WTC11 (cell line): ENCODE results near the gene RPS6KA5. TPM values are rescaled to one million over a fixed set of nuclear protein-coding genes. Genes with fewer than 3 reads are reported as not detected.

Experiments
- CBFB ChIP-seq: sonication (generic); formaldehyde crosslinking; IDR thresholded peaks from 2 replicates; pipeline ENCODE4 v1.8.1; 2022; ENCODE audit warnings: mild to moderate bottlenecking, low read depth, missing genetic modification reagents
- ESRRA ChIP-seq: sonication (generic); formaldehyde crosslinking; IDR thresholded peaks from 2 replicates; pipeline ENCODE4 v1.8.1; 2022; ENCODE audit warnings: mild to moderate bottlenecking, missing genetic modification reagents, borderline replicate concordance
- FOXK1 ChIP-seq: sonication (generic); formaldehyde crosslinking; IDR thresholded peaks from 2 replicates; pipeline ENCODE4 v1.8.0; 2022; ENCODE audit warnings: mild to moderate bottlenecking, moderate library complexity, missing genetic modification reagents
- FOXP1 ChIP-seq: sonication (generic); formaldehyde crosslinking; IDR thresholded peaks from 2 replicates; pipeline ENCODE4 v1.8.0; 2022; ENCODE audit warnings: missing genetic modification reagents, mild to moderate bottlenecking, moderate library complexity, borderline replicate concordance
- GABPB1 ChIP-seq: sonication (generic); formaldehyde crosslinking; IDR thresholded peaks from 2 replicates; pipeline ENCODE4 v1.8.1; 2023; ENCODE audit warnings: mild to moderate bottlenecking, missing genetic modification reagents
- NR2C2 ChIP-seq: sonication (generic); formaldehyde crosslinking; IDR thresholded peaks from 2 replicates; pipeline ENCODE4 v1.8.0; 2022; ENCODE audit warnings: mild to moderate bottlenecking, missing genetic modification reagents
- SMAD3 ChIP-seq: sonication (generic); formaldehyde crosslinking; IDR thresholded peaks from 2 replicates; pipeline ENCODE4 v1.8.0; 2022; ENCODE audit warnings: missing genetic modification reagents, mild to moderate bottlenecking, borderline replicate concordance
- SMAD4 ChIP-seq: sonication (generic); formaldehyde crosslinking; IDR thresholded peaks from 2 replicates; pipeline ENCODE4 v1.8.0; 2022; ENCODE audit warnings: mild to moderate bottlenecking, missing genetic modification reagents
- SP1 ChIP-seq: sonication (generic); formaldehyde crosslinking; conservative IDR thresholded peaks from 2 replicates; pipeline ENCODE4 v1.8.1; 2022; ENCODE audit warnings: missing genetic modification reagents
- TCF7 ChIP-seq: sonication (generic); formaldehyde crosslinking; IDR thresholded peaks from 2 replicates; pipeline ENCODE4 v1.8.0; 2022; ENCODE audit warnings: mild to moderate bottlenecking, low read depth, missing genetic modification reagents, moderate library complexity
- TEAD4 ChIP-seq: sonication (generic); formaldehyde crosslinking; IDR thresholded peaks from 2 replicates; pipeline ENCODE4 v1.8.0; 2022; ENCODE audit warnings: mild to moderate bottlenecking, missing genetic modification reagents
- ZBTB21 ChIP-seq: sonication (generic); formaldehyde crosslinking; IDR thresholded peaks from 2 replicates; pipeline ENCODE4 v1.8.1; 2023; ENCODE audit warnings: mild to moderate bottlenecking, missing genetic modification reagents, borderline replicate concordance
- ZNF121 ChIP-seq: sonication (generic); formaldehyde crosslinking; IDR thresholded peaks from 2 replicates; pipeline ENCODE4 v1.8.0; 2023; ENCODE audit warnings: missing genetic modification reagents
- ZNF232 ChIP-seq: sonication (generic); formaldehyde crosslinking; IDR thresholded peaks from 2 replicates; pipeline ENCODE4 v1.8.0; 2022; ENCODE audit warnings: mild to moderate bottlenecking, missing genetic modification reagents
- ZNF317 ChIP-seq: sonication (generic); formaldehyde crosslinking; IDR thresholded peaks from 2 replicates; pipeline ENCODE4 v1.8.1; 2023; ENCODE audit warnings: low read depth, mild to moderate bottlenecking, moderate library complexity, missing genetic modification reagents, borderline replicate concordance
- ZNF416 ChIP-seq: fragments of 250-450 bp; sonication (Bioruptor Pico); IDR thresholded peaks from 2 replicates; pipeline ENCODE4 v1.9.0; 2021; ENCODE audit warnings: mild to moderate bottlenecking, inconsistent platforms
- total RNA-seq: library from RNA; stranded (reverse); gene quantifications from 3 replicates; pipeline ENCODE4 v1.2.3, GENCODE V29; 2021
- TF ChIP-seq, protein P1 (sequence below): sonication (generic); formaldehyde crosslinking; IDR thresholded peaks from 2 replicates; pipeline ENCODE4 v1.8.1; 2022; ENCODE audit warnings: mild to moderate bottlenecking, missing genetic modification reagents, moderate library complexity, borderline replicate concordance
- TF ChIP-seq, protein P2 (sequence below): fragments of 200-600 bp; IDR thresholded peaks from 2 replicates; pipeline ENCODE4 v1.8.0; 2022; ENCODE audit warnings: antibody characterized with exemption
- TF ChIP-seq, protein P3 (sequence below): sonication (generic); formaldehyde crosslinking; IDR thresholded peaks from 2 replicates; pipeline ENCODE4 v1.8.0; 2022; ENCODE audit warnings: mild to moderate bottlenecking, missing genetic modification reagents
- TF ChIP-seq, protein P4 (sequence below): sonication (generic); formaldehyde crosslinking; IDR thresholded peaks from 2 replicates; pipeline ENCODE4 v1.8.1; 2023; ENCODE audit warnings: mild to moderate bottlenecking, moderate library complexity, missing genetic modification reagents
- TF ChIP-seq, protein P5 (sequence below): sonication (generic); formaldehyde crosslinking; IDR thresholded peaks from 2 replicates; pipeline ENCODE4 v1.8.1; 2022; ENCODE audit warnings: low read depth, missing genetic modification reagents, borderline replicate concordance
- TF ChIP-seq, protein P6 (sequence below): fragments of 250-450 bp; sonication (Bioruptor Pico); IDR thresholded peaks from 2 replicates; pipeline ENCODE4 v1.9.0; 2021; ENCODE audit warnings: mild to moderate bottlenecking, borderline replicate concordance
- TF ChIP-seq, protein P7 (sequence below): sonication (generic); formaldehyde crosslinking; IDR thresholded peaks from 2 replicates; pipeline ENCODE4 v1.8.1; 2023; ENCODE audit warnings: mild to moderate bottlenecking, missing genetic modification reagents, moderate library complexity

RPS6KA5 gene
- total RNA-seq, 1 experiment from 2014 or later, result 5.2 TPM

DNA sequence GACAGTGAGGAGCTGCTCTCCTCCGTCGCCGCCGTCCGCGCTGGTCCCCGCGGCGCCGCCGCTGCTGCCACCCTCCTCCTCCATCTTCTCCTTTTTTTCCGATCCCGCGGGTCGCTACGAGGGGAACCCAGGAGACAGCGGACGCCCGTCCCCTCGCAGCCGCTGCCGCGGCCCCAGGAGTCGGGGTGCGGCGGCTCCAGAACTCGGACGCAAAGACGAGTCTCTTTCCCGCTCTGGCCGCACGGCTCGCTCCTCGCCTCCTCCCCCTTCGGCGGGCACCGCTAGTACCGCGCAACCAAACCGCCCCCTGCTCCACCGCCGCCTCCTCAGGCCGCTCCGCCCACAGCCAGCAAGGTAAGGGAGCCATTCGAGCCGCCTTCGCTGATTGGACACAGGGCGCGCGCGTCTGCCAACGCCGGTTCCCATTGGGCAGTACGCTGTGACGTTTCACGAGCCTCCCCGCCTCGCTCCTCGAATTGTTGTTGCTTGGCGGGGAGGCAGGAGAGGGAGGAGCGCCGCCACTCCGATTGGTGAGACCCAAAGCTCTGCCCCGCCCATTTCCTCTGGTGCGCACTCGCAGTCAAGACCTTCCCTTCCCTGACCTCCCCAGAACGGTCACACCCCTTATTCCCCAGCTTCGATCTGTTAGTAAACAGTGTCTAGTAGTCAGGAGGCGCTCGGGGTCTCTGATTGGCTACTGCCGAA lies at the start of gene RPS6KA5 (continued):
- TF ChIP-seq FOXK1 (CRISPR knock-in tag), result peak; percentile 99
- no peak for TF ChIP-seq CBFB (CRISPR knock-in tag)
- no peak for TF ChIP-seq NR2C2
- TF ChIP-seq ZNF121 (CRISPR knock-in tag), result no peak
- TF ChIP-seq, protein P1, sequence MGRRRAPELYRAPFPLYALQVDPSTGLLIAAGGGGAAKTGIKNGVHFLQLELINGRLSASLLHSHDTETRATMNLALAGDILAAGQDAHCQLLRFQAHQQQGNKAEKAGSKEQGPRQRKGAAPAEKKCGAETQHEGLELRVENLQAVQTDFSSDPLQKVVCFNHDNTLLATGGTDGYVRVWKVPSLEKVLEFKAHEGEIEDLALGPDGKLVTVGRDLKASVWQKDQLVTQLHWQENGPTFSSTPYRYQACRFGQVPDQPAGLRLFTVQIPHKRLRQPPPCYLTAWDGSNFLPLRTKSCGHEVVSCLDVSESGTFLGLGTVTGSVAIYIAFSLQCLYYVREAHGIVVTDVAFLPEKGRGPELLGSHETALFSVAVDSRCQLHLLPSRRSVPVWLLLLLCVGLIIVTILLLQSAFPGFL (CRISPR knock-in tag), result no peak
- TF ChIP-seq SMAD3 (CRISPR knock-in tag), result no peak
- no peak for TF ChIP-seq TEAD4 (CRISPR knock-in tag)
- TF ChIP-seq, protein P2, sequence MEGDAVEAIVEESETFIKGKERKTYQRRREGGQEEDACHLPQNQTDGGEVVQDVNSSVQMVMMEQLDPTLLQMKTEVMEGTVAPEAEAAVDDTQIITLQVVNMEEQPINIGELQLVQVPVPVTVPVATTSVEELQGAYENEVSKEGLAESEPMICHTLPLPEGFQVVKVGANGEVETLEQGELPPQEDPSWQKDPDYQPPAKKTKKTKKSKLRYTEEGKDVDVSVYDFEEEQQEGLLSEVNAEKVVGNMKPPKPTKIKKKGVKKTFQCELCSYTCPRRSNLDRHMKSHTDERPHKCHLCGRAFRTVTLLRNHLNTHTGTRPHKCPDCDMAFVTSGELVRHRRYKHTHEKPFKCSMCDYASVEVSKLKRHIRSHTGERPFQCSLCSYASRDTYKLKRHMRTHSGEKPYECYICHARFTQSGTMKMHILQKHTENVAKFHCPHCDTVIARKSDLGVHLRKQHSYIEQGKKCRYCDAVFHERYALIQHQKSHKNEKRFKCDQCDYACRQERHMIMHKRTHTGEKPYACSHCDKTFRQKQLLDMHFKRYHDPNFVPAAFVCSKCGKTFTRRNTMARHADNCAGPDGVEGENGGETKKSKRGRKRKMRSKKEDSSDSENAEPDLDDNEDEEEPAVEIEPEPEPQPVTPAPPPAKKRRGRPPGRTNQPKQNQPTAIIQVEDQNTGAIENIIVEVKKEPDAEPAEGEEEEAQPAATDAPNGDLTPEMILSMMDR, result no peak
- TF ChIP-seq, protein P3, sequence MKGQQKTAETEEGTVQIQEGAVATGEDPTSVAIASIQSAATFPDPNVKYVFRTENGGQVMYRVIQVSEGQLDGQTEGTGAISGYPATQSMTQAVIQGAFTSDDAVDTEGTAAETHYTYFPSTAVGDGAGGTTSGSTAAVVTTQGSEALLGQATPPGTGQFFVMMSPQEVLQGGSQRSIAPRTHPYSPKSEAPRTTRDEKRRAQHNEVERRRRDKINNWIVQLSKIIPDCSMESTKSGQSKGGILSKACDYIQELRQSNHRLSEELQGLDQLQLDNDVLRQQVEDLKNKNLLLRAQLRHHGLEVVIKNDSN (CRISPR knock-in tag), result no peak
- no peak for TF ChIP-seq ZNF317 (CRISPR knock-in tag)
- TF ChIP-seq GABPB1 (CRISPR knock-in tag), result no peak
- TF ChIP-seq, protein P4, sequence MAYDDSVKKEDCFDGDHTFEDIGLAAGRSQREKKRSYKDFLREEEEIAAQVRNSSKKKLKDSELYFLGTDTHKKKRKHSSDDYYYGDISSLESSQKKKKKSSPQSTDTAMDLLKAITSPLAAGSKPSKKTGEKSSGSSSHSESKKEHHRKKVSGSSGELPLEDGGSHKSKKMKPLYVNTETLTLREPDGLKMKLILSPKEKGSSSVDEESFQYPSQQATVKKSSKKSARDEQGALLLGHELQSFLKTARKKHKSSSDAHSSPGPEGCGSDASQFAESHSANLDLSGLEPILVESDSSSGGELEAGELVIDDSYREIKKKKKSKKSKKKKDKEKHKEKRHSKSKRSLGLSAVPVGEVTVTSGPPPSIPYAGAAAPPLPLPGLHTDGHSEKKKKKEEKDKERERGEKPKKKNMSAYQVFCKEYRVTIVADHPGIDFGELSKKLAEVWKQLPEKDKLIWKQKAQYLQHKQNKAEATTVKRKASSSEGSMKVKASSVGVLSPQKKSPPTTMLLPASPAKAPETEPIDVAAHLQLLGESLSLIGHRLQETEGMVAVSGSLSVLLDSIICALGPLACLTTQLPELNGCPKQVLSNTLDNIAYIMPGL (CRISPR knock-in tag), result no peak
- TF ChIP-seq, protein P5, sequence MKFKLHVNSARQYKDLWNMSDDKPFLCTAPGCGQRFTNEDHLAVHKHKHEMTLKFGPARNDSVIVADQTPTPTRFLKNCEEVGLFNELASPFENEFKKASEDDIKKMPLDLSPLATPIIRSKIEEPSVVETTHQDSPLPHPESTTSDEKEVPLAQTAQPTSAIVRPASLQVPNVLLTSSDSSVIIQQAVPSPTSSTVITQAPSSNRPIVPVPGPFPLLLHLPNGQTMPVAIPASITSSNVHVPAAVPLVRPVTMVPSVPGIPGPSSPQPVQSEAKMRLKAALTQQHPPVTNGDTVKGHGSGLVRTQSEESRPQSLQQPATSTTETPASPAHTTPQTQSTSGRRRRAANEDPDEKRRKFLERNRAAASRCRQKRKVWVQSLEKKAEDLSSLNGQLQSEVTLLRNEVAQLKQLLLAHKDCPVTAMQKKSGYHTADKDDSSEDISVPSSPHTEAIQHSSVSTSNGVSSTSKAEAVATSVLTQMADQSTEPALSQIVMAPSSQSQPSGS, result no peak
- no peak for TF ChIP-seq TCF7 (CRISPR knock-in tag)
- TF ChIP-seq ESRRA (CRISPR knock-in tag), result 0 out of 2 replicates have a peak, but pooled peaks have one; percentile 39
- TF ChIP-seq ZNF416, result peak; percentile 58; the same call in 1 of the 2 replicates
- TF ChIP-seq, protein P6, sequence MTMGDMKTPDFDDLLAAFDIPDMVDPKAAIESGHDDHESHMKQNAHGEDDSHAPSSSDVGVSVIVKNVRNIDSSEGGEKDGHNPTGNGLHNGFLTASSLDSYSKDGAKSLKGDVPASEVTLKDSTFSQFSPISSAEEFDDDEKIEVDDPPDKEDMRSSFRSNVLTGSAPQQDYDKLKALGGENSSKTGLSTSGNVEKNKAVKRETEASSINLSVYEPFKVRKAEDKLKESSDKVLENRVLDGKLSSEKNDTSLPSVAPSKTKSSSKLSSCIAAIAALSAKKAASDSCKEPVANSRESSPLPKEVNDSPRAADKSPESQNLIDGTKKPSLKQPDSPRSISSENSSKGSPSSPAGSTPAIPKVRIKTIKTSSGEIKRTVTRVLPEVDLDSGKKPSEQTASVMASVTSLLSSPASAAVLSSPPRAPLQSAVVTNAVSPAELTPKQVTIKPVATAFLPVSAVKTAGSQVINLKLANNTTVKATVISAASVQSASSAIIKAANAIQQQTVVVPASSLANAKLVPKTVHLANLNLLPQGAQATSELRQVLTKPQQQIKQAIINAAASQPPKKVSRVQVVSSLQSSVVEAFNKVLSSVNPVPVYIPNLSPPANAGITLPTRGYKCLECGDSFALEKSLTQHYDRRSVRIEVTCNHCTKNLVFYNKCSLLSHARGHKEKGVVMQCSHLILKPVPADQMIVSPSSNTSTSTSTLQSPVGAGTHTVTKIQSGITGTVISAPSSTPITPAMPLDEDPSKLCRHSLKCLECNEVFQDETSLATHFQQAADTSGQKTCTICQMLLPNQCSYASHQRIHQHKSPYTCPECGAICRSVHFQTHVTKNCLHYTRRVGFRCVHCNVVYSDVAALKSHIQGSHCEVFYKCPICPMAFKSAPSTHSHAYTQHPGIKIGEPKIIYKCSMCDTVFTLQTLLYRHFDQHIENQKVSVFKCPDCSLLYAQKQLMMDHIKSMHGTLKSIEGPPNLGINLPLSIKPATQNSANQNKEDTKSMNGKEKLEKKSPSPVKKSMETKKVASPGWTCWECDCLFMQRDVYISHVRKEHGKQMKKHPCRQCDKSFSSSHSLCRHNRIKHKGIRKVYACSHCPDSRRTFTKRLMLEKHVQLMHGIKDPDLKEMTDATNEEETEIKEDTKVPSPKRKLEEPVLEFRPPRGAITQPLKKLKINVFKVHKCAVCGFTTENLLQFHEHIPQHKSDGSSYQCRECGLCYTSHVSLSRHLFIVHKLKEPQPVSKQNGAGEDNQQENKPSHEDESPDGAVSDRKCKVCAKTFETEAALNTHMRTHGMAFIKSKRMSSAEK (CRISPR knock-in tag), result no peak
- TF ChIP-seq SP1, result peak; percentile 99
- TF ChIP-seq SMAD4 (CRISPR knock-in tag), result no peak
- TF ChIP-seq, protein P7, sequence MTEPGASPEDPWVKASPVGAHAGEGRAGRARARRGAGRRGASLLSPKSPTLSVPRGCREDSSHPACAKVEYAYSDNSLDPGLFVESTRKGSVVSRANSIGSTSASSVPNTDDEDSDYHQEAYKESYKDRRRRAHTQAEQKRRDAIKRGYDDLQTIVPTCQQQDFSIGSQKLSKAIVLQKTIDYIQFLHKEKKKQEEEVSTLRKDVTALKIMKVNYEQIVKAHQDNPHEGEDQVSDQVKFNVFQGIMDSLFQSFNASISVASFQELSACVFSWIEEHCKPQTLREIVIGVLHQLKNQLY (CRISPR knock-in tag), result no peak
- peak; percentile 22; the same call in 1 of the 2 replicates for TF ChIP-seq FOXP1 (CRISPR knock-in tag)
- TF ChIP-seq ZBTB21 (CRISPR knock-in tag), result 0 out of 2 replicates have a peak, but pooled peaks have one; percentile 29
- TF ChIP-seq ZNF232, result no peak
